Hypothalamus (tissue), 51 donors: ENCODE measurements around the gene SETD6.
A peak's percentile ranks its signal among the peaks of the same experiment; 100 is the strongest.
"Not testable (repeated sequence)": the region's sequence is repeated elsewhere in the genome, so short reads cannot be mapped to it uniquely, and the experiment has no call there.

ENCODE experiments used
- DNase-seq, 51 donors: peaks; one replicate each; lab custom pipeline; 2025; lab: John Stamatoyannopoulos, UW

The SETD6 gene, protein sequence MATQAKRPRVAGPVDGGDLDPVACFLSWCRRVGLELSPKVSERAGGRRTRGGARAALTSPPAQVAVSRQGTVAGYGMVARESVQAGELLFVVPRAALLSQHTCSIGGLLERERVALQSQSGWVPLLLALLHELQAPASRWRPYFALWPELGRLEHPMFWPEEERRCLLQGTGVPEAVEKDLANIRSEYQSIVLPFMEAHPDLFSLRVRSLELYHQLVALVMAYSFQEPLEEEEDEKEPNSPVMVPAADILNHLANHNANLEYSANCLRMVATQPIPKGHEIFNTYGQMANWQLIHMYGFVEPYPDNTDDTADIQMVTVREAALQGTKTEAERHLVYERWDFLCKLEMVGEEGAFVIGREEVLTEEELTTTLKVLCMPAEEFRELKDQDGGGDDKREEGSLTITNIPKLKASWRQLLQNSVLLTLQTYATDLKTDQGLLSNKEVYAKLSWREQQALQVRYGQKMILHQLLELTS

DNA sequence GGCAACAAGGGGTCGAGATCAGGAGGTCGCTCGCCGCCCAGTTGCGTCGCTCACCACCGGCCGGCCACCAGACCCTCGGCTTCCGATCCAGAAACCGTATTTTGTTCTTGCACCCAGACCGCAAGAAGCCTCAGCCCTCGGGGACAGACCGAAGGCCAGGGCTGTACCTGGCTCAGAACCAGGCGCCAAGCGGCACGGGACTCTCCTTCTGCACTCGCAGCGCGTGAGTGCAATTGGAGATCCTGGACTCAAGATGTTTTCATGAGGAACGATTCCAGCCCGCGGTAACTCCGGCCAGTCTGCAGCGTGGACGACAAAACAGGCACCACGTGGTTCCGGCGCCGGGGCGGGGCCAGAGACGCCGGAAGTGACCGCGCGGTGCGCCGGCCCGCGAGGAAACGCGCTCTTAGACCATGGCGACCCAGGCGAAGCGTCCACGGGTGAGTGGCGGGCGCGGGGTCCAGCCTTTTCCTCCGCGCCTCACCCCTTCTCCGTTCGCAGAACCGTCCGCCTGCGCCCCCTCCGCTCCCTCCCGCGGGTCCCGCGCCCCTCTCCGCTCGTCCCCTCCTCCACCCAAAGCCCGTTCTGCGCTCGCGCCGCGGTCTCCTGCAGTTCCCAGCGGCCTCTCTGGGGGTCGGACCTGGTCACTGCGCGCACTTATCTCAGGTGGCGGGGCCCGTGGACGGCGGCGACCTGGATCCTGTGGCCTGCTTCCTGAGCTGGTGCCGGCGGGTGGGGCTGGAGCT lies at the start of gene SETD6:
Gene SETD6, plus strand, starts transcription at position 393 of the 746 bp plus-strand sequence. Its CDS starts 21 bp downstream, at position 414.
- peak in 50 of 51 donors; percentile 46 to 93 (median 81) for DNase-seq

- DNase-seq, result no peak
These were observed 49.5 kb upstream of the SETD6 start for GRCh38 chr16:58465817-58466216.

GRCh38 chr16:58466396-58466795 lies 48.9 kb upstream of the SETD6 start:
- DNase-seq, result no peak

- no peak for DNase-seq
These were observed 47.4 kb upstream of the SETD6 start for GRCh38 chr16:58467905-58468304.

GRCh38 chr16:58471209-58471975 lies 43.9 kb upstream of the SETD6 start:
- no peak for DNase-seq

GRCh38 chr16:58472266-58472665 lies 43.1 kb upstream of the SETD6 start:
- no peak for DNase-seq

- no peak for DNase-seq
These were observed 42.5 kb upstream of the SETD6 start for GRCh38 chr16:58472827-58473226.

- DNase-seq, result no peak
These were observed 41.0 kb upstream of the SETD6 start for GRCh38 chr16:58474296-58474695.

DNA sequence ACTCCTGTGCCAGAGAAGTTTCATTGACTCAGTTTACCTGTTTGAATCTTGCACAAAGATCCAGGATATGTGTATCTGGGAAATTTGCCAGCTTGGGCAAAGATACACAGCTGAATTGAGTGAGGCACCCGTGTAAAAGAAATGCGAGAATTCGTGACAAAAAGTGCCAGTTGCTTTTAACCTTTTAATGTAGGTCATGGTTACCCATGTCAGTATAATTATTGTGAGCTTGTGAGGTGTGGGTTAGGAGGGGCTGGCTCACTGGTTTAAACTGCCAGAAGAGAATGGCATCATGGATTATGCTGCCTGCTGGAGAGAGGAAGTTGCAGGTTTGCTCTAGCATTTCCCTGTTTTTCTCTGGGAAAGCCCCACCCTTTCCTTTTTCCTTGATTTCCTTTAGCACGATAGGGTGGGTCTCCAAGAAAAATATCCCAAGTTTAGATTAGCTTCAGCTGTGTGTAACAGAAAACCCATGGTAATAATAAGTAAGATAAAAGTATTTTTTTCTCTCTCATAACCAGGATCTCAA lies 40.2 kb upstream of the SETD6 start:
- DNase-seq, result no peak

- DNase-seq, result no peak
These were observed 38.5 kb upstream of the SETD6 start for GRCh38 chr16:58476791-58477190.

DNA sequence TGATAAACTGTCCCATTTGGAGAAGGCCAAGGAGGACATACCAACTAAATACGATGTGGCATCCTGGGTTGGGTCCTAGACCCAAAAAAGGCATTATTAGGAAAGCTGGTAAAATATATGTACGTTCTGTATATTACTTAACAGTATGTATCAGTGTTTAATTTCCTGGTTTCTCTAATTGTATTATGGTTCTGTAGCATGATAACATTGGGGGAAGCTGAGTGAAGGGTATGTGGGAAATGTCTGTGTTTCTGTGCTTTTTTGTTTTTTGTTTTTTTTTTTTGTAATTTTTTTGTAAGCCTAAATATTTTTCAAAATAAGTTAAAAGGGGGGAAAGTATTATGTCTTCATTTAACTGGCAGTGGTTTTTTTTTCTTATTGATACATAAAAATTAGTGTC lies 36.9 kb upstream of the SETD6 start:
- no peak for DNase-seq

- no peak for DNase-seq
These were observed 34.0 kb upstream of the SETD6 start for GRCh38 chr16:58481226-58481869.

GRCh38 chr16:58481931-58482330 lies 33.4 kb upstream of the SETD6 start:
- DNase-seq, result peak in 1 of 51 donors; percentile 31

- DNase-seq, result peak in 1 of 51 donors; percentile 13
These were observed 30.0 kb upstream of the SETD6 start for GRCh38 chr16:58485184-58485887.

DNA sequence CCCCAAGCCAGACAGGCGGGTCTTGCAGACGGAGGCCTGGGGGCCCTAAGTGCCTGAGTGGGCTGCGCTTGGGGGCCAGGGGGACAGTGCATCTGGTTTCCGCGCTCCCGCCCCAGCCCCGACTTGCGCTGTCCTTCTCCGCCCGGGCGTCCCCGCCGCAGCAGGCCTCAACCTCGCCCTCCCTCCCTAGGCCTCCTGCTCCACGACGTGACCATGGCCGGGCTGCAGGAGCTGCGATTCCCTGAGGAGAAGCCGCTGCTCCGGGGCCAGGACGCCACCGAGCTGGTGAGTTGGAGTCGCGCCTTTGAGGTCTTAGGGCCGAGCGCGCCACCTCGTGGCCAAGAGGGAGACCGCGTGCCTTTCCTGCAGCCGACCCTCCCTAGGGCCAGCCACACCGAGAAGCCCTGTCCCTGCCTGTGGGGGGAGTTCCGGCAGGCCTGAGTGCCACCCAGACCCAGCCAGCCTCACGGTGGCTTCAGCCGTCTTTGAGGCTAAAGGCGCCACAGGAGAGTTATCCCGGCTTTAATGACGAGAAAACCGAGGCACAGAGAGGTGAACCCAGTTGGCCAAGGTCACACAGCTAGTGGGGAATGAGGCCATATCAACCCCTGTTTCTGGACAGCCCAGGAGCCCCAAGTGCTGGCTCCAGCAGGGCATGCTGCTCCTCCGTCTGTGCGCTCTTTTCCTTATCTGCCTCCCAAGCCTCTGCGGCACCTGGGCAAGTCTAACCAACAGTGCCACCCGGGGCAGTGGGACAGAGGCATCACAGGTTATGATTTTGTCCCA lies 27.6 kb upstream of the SETD6 start:
- peak in 49 of 51 donors; percentile 16 to 84 (median 67) for DNase-seq

DNA sequence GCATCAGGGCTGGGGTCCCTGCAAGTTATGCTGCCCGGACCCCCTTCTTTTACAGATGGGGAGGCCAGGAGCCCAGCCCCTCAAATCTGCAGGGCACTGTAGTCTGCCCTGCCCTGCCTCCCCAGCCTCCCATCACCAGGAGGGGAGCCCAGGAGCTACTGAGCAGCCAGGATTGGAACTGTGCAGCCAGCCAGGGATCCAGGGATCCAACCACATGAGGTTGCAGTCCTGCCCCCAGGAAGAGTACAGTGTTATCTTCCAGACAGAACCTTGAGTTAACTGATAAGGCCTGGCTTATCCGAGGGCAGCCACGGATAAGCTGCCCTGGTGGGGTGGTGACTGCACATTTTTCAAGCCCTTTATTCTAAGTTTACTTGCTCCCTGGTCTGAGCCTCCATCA lies 26.8 kb upstream of the SETD6 start:
- no peak for DNase-seq

- DNase-seq, result no peak
These were observed 25.3 kb upstream of the SETD6 start for GRCh38 chr16:58490065-58490464.

DNA sequence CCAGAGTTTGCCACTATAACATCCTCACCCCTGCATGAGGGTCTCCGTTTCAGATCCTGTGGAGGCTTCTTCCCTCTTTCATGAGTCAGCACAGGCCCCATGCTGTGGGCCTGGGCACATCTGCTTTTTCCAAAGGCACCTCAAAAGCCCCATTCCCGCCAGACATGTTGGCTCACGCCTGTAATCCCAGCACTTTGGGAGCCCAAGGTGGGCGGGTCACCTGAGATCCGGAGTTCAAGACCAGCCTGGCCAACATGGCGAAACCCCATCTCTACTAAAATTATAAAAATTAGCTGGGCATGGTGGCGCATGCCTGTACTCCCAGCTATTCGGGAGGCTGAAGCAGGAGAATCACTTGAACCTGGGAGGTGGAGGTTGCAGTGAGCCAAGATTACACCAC lies 24.8 kb upstream of the SETD6 start:
- not testable (repeated sequence) for DNase-seq

DNA sequence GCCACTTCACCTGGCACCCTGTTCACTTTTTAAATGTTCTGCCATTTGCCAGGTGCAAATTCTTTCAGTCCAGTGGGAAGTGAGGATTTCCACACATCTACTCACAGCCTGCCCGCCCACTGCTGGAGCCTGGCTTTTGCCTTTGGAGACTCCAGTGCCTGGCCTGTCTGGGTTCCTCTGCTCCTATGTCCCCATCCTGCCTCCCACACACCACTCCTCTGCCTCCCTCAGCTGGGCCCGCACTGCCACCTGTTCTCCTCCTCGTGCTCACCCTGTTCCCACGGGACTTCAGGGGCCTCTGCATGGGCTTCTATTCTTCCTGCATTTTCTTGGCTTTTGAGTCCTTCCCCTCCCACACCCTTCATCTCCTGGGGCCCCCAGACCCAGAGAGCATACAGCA lies 23.3 kb upstream of the SETD6 start:
- no peak for DNase-seq
